ENCODE measurements around the gene SENP8.

Gene SENP8

DNA sequence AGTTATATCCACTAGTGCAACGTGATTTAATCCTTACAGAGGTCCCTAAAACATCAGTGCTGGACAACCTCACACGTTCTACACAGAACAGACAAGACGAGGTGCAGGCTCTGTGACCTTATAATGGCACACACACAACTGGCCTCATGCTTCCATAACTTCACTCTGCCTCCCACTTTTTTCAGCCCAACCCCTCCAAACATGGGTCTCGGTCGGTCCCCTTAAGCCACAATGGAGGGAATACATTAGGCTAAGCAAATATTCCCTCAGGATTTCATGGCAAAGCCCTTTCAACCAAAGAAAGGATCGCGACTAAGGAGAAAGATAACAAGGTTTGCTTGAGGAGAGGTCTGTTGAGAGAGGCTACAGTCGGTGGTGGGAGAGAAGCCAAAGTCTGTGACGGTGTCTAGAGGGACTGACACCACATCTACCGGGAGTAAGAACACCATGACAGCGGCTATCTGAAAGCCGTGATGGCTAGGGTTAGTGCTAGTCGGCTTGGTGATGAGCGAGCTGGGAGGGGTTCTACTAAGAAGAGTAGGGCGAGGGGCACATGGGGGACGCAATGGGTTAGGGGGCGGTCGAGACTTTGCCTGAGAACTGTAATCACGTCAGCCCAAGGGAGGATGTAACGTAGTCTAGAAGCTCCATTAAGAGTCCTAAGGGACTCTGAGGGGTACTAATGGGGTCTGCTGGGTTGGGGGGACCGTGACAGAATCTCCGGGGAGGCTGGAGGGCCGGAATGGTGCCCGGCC lies 1.3 kb upstream of the SENP8 start:
- no peak for DNase-seq

- peak; percentile 67 for DNase-seq
These were observed 652 bp upstream of the SENP8 start for GRCh38 chr15:72117486-72118016.

DNA sequence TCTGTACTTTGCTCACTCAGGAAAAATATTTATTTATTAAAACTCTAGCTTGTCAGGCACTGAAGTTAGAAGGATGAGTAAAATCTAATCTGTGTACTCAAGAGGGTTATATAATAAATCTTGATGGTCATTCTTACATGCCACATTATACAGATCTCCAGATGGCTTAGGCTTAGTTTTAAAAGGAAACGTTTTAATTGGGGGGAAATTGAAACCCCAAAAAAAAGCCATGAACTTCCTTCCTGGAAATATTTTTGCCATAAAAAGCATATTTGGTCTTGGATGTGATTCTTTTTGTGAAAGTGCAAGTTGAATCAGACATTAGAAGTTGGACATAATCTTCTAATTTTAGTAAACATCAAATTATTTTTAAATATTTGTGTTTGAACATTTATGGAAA lies 6.0 kb downstream of the SENP8 start:
- no peak for DNase-seq

DNA sequence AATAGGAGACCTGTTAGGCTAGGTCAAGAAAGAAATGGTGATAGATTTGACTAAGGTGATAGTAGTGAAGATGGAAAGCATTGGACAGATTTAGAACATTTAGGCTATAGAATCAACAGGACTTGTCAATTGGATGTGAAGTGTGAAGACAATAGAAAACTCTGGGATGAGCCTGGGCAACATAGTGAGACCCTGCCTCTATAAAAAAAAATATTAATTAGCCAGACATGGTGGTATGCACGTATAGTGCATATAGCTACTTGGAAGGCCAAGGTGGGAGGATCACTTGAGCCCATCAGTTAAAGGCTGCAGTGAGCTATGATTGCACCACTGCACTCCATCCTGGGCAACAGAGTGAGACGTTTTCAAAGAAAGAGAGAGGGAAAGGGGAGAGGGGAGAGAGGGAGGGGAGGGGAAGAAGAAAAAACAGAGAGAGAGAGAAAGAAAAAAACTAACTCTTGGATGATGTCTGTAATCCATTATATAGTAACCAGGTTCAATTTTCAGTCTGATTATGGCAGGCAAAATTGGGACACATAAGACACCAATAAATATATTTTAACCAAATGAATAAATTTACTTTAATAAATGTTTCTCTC lies 9.6 kb downstream of the SENP8 start:
- DNase-seq = no peak

DNA sequence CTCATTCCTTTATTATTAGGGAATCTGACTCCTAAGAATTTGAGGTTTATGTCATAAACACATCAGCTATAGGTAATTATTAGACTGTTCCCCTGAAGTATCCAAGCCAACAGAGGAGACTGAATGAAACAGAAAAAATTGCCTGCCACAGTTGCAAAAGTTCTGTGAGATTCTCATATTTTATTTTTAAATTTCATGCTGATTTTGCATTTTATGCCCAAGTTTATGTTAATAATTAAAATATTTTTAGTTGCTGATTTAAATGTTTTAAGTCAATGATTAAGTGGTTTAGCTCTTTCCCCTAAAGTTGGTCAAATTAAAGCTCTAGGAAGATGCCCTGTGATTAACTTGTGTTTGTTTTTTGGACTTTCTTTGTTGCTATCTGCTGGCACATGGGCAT lies 10.2 kb downstream of the SENP8 start:
- DNase-seq = no peak

- no peak for DNase-seq
These were observed 12.1 kb downstream of the SENP8 start for GRCh38 chr15:72130272-72130671.

DNA sequence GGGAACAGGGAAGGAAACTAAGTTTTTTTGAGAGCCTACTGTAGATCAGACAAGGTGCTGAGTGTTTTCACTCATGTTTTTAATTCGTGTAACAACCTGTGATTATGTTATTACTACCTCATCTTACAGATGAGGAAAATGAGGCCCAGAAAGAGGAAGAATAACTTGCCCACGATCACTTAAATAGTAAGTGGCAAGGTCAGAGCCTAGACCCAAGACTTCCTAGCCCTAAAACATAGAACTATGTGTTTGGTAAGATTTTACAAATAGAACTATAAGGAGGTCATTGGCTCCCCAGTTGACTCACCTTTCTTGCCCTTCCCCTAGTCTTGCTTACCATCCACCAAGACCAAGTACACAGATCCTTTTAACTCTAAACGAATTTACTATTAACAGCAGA lies 13.7 kb downstream of the SENP8 start:
- no peak for DNase-seq

DNA sequence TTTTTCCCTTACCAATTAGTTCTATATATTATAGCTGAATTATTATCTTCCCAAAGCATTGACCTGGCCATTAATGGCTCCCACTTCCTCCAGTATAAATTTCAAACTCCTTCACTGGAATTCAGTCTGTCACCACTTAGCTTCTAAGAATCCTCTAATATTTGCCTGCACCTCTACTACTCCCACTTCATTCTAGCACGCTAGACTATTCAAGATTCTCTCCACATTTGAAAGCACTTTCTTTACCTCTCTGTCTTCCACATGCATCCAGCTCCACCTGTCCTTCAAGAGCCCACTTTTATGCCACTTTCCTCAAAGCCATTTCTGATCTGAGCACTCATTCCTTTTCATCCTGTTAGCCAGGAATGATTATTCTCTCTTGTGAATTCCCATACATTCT lies 15.0 kb downstream of the SENP8 start:
- no peak for DNase-seq

GRCh38 chr15:72135719-72136118 lies 17.5 kb downstream of the SENP8 start:
- no peak for DNase-seq

DNA sequence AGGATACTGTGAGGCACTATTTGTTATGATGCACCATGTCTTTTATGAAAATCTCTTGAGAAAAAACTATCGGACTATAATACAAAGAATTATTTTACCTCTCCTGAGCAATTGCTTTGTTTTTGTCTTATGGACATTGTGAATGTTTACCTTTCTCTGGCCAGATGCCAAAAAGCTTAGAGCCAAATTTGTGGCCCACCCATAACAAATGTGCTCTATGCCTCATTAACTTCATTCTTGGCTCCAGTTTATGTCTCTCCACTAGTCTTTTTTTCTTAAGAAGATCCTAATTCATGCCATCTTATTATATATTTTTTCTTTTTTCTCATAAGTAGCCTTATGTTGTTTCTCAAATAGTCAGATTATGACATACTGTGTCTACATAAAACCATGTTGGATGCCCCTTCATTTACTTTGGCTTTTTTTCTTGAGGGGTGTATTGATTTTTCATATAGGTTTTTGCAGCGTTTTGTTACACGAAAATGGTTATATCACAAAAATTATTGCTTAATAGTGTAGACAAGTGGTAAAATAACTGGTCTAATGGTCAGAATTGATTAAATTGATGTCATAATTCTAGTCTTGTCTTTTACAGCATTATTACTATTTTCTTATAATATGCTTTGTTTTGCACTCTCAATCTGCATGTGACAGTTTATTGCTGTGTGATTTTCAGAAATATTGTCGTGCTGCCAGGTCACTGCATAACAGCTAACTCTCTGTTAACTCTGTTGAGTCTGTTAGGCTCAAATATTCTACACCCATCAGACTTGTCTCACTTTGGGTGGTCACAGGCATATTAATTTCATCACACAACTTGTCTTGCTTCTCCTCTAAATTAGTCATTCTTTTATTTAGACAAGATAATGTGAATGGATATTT lies 18.2 kb downstream of the SENP8 start:
- DNase-seq = no peak

- DNase-seq = no peak
These were observed 21.5 kb downstream of the SENP8 start for GRCh38 chr15:72139667-72140066.

DNA sequence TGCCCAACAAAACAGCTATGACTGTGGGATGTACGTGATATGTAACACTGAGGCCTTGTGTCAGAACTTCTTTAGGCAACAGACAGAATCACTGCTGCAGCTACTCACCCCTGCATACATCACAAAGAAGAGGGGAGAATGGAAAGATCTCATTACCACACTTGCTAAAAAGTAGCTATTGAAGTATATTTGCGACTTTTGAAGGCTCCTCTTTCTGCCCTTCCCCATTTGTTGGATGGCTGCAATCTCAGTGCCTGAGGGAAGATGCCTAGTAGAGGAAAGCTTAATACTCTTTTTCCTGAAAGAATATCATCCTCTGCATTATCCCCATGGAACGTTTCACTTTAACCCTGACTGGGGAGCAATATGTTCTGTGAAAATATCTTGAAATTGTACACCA lies 21.9 kb downstream of the SENP8 start:
- no peak for DNase-seq

DNA sequence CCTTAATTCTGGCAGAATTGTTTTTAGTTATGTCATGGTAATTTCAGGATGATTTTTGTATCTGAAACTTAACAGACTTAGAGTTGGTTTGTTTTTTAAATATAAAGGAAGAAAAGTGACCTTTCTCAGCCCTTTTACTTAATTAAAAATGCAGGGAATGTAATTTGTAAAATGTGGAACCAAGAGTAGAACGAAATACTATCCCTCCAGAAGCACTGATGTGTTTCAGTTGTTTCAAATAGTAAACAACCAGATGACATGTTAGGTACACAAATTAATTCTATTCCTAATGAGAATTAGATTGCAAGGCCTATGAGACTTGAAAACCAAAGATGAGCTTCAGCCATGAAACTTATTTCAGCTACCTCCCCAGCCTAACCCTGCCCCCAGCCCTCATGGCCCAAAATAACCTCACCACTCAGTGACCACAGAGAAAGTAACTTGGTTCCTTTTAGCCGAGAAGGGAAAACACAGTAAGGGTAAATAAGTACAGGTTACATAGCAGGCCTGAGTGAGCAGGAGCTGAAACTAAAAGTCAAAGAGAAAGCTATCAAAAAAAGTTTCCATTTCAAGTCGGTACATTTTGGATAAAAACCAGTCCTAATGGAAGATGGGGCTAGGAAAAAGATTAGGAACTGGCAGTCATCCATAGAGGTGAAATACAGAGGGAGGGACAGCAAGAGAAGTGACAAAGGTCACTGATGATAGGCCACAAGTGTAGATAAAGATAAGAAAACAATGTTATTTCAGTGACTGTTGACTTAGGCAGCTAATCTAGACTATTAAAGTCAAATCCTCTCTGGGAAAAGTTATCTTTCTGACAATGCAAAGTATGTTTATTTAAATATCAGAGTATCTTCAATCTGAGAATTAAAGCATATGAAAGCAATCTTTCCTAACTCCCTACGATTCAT lies 23.2 kb downstream of the SENP8 start:
- DNase-seq = no peak

DNA sequence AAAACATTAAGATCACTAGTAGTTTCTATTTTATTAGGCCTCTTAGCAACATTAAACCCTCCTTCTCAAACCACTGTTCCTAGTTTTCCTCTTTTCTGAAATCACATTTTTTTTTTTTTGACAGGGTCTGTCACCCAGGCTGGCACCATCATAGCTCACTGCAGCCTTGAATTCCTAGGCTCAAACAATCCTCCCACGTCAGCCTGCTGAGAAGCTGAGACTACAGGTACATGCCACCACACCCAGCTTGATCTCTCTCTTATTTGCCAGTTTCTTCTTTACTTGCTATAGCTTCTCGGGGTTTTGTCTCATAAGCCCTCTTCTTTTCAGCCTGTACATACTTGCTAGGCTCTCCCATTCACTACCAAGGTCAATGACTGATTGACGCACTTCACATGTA lies 28.0 kb downstream of the SENP8 start:
- no peak for DNase-seq

DNA sequence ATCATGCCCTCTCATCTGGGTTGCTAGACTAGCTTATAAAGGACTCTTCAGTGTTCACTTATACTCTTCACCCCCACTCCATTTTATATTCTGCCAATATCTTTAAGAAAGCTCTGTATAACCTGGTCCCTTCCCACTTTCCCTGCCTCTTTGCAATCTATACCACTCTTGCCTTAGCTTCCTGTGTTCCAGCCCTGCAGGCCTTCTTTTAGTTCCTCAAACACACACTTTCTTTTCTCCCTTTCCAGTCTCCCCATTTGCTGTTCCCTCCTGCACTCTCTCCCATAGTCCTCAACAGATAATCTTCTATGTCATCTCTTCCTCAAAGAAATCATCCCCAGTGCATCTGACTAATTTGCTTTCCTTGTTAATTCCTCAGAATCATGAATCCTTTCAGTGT lies 28.7 kb downstream of the SENP8 start:
- no peak for DNase-seq

- DNase-seq = no peak
These were observed 29.2 kb downstream of the SENP8 start for GRCh38 chr15:72147418-72147817.

GRCh38 chr15:72153269-72154000 lies 35.2 kb downstream of the SENP8 start:
- no peak for DNase-seq

DNA sequence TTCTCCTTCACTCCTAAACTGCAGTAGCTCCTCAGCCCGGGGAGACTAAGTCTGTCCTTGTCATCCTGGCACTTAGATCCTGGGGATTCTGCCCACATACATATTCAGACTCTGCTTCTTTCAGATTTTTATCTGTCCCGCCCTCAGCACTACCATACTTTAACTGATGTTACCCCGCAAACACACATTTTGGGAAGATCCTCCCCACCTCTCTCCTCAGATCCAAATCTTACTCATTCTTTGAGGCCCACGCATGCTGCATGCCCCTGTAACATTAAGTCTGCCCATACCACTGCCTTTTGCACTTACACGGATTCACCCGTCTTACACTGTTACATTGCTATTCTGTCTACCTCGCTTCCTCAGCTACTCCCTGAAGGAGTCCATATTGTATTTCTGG lies 36.1 kb downstream of the SENP8 start:
- no peak for DNase-seq

DNA sequence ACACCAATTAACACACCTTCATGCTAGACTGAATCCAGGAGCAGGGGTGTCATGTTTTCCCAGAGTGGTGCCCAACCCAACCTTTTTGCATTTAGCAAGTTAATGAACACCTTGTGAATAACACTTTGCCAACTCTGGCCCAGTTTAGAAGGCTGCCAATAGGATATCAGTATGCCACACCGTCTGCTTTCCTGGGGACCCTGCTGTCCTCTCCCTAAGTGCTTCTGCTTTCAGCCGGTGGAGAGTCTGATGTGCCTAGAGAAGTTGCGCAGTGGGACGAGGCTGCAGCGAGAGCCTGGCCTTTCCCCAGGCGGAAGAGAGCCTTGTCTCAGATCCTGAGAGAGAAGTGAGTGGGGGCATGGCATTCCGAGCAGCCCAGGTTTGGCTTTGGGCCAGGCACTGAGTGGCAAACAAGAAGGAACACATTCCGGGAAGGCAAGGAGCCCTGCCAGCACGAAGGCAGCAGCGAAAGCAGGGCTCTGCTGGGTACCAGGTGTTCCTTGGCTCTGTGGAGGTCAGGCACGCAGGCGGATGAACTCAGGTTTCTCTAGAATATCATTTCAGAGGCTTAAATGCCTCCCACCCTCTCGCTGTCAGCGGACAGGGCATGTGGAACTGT lies 36.9 kb downstream of the SENP8 start:
- no peak for DNase-seq

DNA sequence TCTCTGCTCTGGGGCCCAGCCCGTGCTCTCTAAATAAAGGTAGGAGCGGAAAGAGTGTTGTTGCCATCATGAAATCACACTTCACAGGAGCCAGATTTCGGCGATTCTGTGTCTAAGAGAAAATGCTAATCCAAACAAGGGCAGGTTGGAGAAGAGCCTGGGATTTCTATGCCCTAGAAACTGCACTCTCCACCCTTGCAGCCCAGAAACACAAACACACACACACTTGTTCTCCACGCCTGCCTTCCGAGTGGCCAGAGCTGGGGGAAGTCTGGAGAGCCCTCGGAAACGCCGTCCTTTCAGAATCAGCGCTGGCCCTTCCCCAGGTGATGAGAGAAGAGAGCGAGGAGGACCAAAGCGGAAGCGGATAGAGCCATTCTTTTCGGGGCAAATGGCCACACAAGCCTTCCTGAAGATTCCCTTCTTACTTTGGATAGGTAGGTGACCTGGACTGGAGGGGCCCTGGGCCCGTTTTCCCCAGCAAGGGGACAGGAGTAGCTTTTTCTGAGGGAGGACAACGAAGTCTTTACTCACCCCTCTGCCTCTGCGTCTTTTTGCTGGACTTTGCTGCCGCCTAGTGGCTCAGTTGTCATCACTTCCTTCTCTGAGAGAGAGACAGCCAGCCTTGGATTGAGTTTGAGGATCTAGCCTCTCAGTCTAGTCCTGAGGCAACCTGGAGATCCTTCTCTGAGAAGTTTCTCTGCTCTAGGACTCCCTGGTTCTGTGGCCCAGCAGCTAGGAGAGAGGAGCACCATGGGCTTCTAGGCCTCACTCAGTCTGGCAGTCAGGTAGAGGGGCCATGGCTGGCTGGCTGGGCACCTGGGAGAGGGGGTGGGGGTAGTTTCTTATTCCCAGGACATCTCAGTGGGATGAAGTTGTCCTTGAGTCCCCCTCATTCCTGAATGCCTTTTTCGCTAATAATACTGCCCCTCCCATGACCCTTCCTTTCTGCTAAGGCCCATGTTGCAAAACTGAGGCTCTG lies 37.7 kb downstream of the SENP8 start:
- peak; percentile 79 for DNase-seq
